Endodermal cell (in vitro differentiated cells): Measurements from ENCODE around the gene PARVA. TPM values are rescaled to one million over a fixed set of nuclear protein-coding genes. Genes with fewer than 3 reads are reported as not detected.

Source experiments
- DNase-seq: peaks from one replicate; pipeline ENCODE4 v3.0.0-alpha.2; 2017
- H3K27ac ChIP-seq: 2 replicates; pipeline ENCODE4 v1.5.1; 2013; ENCODE audit warnings: mild to moderate bottlenecking, low read depth, low read length, moderate library complexity
- H3K27me3 ChIP-seq: 2 replicates; pipeline ENCODE4 v1.6.1; 2013; ENCODE audit warnings: mild to moderate bottlenecking, low read length, moderate library complexity; ENCODE audit not compliant: insufficient read depth, control insufficient read depth, poor library complexity, severe bottlenecking
- H3K36me3 ChIP-seq: 2 replicates; pipeline ENCODE4 v1.7.0; 2013; ENCODE audit warnings: mild to moderate bottlenecking, low read length, moderate library complexity; ENCODE audit not compliant: control insufficient read depth, insufficient read depth
- H3K4me1 ChIP-seq: one replicate; pipeline ENCODE4 v1.7.0; 2013; ENCODE audit warnings: low read length; ENCODE audit not compliant: control insufficient read depth, insufficient read depth
- H3K4me3 ChIP-seq: 2 replicates; pipeline ENCODE4 v1.5.1; 2013; ENCODE audit warnings: mild to moderate bottlenecking, low read length, moderate library complexity
- H3K9ac ChIP-seq: 2 replicates; pipeline ENCODE4 v1.6.1; 2013; ENCODE audit warnings: mild to moderate bottlenecking, low read length, moderate library complexity; ENCODE audit not compliant: poor library complexity, severe bottlenecking; ENCODE audit errors: extremely low read depth
- H3K9me3 ChIP-seq: 2 replicates; pipeline ENCODE4 v1.6.1; 2013; ENCODE audit warnings: mild to moderate bottlenecking, low read length, moderate library complexity; ENCODE audit not compliant: control insufficient read depth
- H3K27ac Mint-ChIP-seq: 2 replicates; pipeline ENCODE4 v1.8.0; 2020; ENCODE audit warnings: mixed read lengths
- H3K27me3 Mint-ChIP-seq: 2 replicates; pipeline ENCODE4 v1.8.0; 2021; ENCODE audit warnings: mild to moderate bottlenecking, mixed read lengths; ENCODE audit not compliant: insufficient read depth
- H3K36me3 Mint-ChIP-seq: 2 replicates; pipeline ENCODE4 v1.8.0; 2020; ENCODE audit warnings: low read depth, mixed read lengths
- H3K4me1 Mint-ChIP-seq: 2 replicates; pipeline ENCODE4 v1.8.0; 2020; ENCODE audit warnings: mixed read lengths
- H3K4me3 Mint-ChIP-seq: 2 replicates; pipeline ENCODE4 v1.8.0; 2020; ENCODE audit warnings: mild to moderate bottlenecking, moderate library complexity, mixed read lengths
- H3K9me3 Mint-ChIP-seq: 2 replicates; pipeline ENCODE4 v1.8.0; 2020; ENCODE audit warnings: mild to moderate bottlenecking, mixed read lengths
- CTCF ChIP-seq: fragments of 200-600 bp; sonication (generic); conservative IDR thresholded peaks from 2 replicates; pipeline ENCODE4 v1.5.0; 2021; ENCODE audit warnings: antibody characterized with exemption, mild to moderate bottlenecking
- WGBS, 2 experiments: methylation state at CpG; one replicate each; pipeline versions ENCODE4 v1.1.5 to v1.1.7; 2013; ENCODE audit warnings: missing lambda C conversion rate in 2 of 2, mixed read lengths in 1 of 2; ENCODE audit not compliant: insufficient coverage in 1 of 2, insufficient read length in 1 of 2; 5-methylcytosine and 5-hydroxymethylcytosine counted together
- total RNA-seq, 2 donors: library from RNA; stranded (reverse); fragmentation: NEBNext Ultra II Directional in 1 of 2; extraction: Animal tissue kit (Norgen Biotek cat#: 25700) in 1 of 2; gene quantifications; 2 replicates in 1 of 2; 3 replicates in 1 of 2; pipeline ENCODE4 v1.2.1, GENCODE V29; 2021

PARVA gene
- total RNA-seq, 2 donors from 2014 or later, result 27.3 to 37.3 TPM

GRCh38 chr11:12469451-12469850, 92.1 kb downstream of the PARVA start:
- Histone ChIP-seq H3K27ac (no peak overlapping the region), H3K27me3 (no peaks in the 10 kb centered on the region), H3K36me3 (no peaks in the 10 kb centered on the region), H3K4me1 (peaks cover 8% of the 10 kb centered on the region), H3K9ac (no peak overlapping the region), H3K9me3 (peaks cover 6% of the 10 kb centered on the region), H3K4me3 (no peak overlapping the region)
- H3K9me3 Mint-ChIP-seq, result peaks cover 7% of the 10 kb centered on the region
- H3K27me3 Mint-ChIP-seq, result no peaks in the 10 kb centered on the region
- no peak overlapping the region for H3K4me3 Mint-ChIP-seq
- H3K27ac Mint-ChIP-seq, result no peak overlapping the region
- 95 to 100% methylated on average over 2 to 3 of the region's 3 CpGs for WGBS, 2 experiments
- no peak for TF ChIP-seq CTCF
- H3K4me1 Mint-ChIP-seq, result peaks cover 17% of the 10 kb centered on the region
- peak; percentile 43 for DNase-seq
- H3K36me3 Mint-ChIP-seq, result peaks cover 4% of the 10 kb centered on the region

- H3K4me1 ChIP-seq, result peaks cover 8% of the 10 kb centered on the region
- Mint-ChIP-seq H3K27me3 (no peaks in the 10 kb centered on the region), H3K27ac (no peak overlapping the region), H3K4me3 (no peak overlapping the region), H3K9me3 (no peaks in the 10 kb centered on the region), H3K36me3 (peaks cover 7% of the 10 kb centered on the region), H3K4me1 (peaks cover 17% of the 10 kb centered on the region)
- no peaks in the 10 kb centered on the region for H3K36me3 ChIP-seq
- H3K27ac ChIP-seq, result no peak overlapping the region
- H3K4me3 ChIP-seq, result no peak overlapping the region
- peak; percentile 25 for DNase-seq
- H3K9ac ChIP-seq, result no peak overlapping the region
- no peak for TF ChIP-seq CTCF
- no peaks in the 10 kb centered on the region for H3K27me3 ChIP-seq
- H3K9me3 ChIP-seq, result no peaks in the 10 kb centered on the region
- 94 to 100% methylated on average over 1 to 2 of the region's 2 CpGs for WGBS, 2 experiments
Observed at GRCh38 chr11:12470236-12470635, 92.9 kb downstream of the PARVA start.

GRCh38 chr11:12472401-12473005, 95.1 kb downstream of the PARVA start:
- peaks cover 22% of the 10 kb centered on the region for H3K36me3 Mint-ChIP-seq
- H3K36me3 ChIP-seq, result peaks cover 12% of the 10 kb centered on the region
- no peak for TF ChIP-seq CTCF
- no peaks in the 10 kb centered on the region for H3K27me3 ChIP-seq
- H3K9ac ChIP-seq, result no peak overlapping the region
- no peak overlapping the region for H3K27ac Mint-ChIP-seq
- H3K27ac ChIP-seq, result peak overlapping the region; percentile 5
- H3K27me3 Mint-ChIP-seq, result no peaks in the 10 kb centered on the region
- peaks cover 17% of the 10 kb centered on the region for H3K4me1 Mint-ChIP-seq
- 86 to 92% methylated on average over 4 to 7 of the region's 7 CpGs for WGBS, 2 experiments
- H3K9me3 ChIP-seq, result no peaks in the 10 kb centered on the region
- H3K4me3 ChIP-seq, result no peak overlapping the region
- H3K9me3 Mint-ChIP-seq, result no peaks in the 10 kb centered on the region
- no peak overlapping the region for H3K4me3 Mint-ChIP-seq
- peaks cover 8% of the 10 kb centered on the region for H3K4me1 ChIP-seq
- DNase-seq, result no peak
